HEK293 (cell line): ENCODE results near the gene TXN2.
A peak's percentile ranks its signal among the peaks of the same experiment; 100 is the strongest.

Experiments
- ATF2 ChIP-seq: fragments of 450-650 bp; formaldehyde crosslinking; IDR thresholded peaks from 2 replicates; pipeline ENCODE4 v1.5.1; 2016; ENCODE audit warnings: missing biosample characterization, missing genetic modification characterization, low read depth
- BCL11A ChIP-seq: fragments of 450-650 bp; formaldehyde crosslinking; IDR thresholded peaks from 2 replicates; pipeline ENCODE4 v1.5.1; 2016; ENCODE audit warnings: low read depth, missing biosample characterization, missing genetic modification characterization
- HIC1 ChIP-seq: fragments of 450-650 bp; formaldehyde crosslinking; IDR thresholded peaks from 2 replicates; pipeline ENCODE4 v1.5.1; 2016; ENCODE audit warnings: missing biosample characterization, missing genetic modification characterization
- SCRT2 ChIP-seq: fragments of 450-650 bp; formaldehyde crosslinking; IDR thresholded peaks from 2 replicates; pipeline ENCODE4 v1.5.1; 2016; ENCODE audit warnings: missing biosample characterization, missing genetic modification characterization
- SP2 ChIP-seq: fragments of 450-650 bp; formaldehyde crosslinking; IDR thresholded peaks from 2 replicates; pipeline ENCODE4 v1.5.1; 2016; ENCODE audit warnings: missing biosample characterization, missing genetic modification characterization
- SP7 ChIP-seq: fragments of 450-650 bp; formaldehyde crosslinking; IDR thresholded peaks from 2 replicates; pipeline ENCODE4 v1.5.1; 2016; ENCODE audit warnings: missing biosample characterization, missing genetic modification characterization
- ZBTB26 ChIP-seq: fragments of 450-650 bp; formaldehyde crosslinking; optimal IDR thresholded peaks from 2 replicates; pipeline ENCODE3; 2016; ENCODE audit warnings: missing biosample characterization, mild to moderate bottlenecking, missing genetic modification characterization
- ZBTB8A ChIP-seq: fragments of 450-650 bp; formaldehyde crosslinking; IDR thresholded peaks from 2 replicates; pipeline ENCODE4 v1.5.1; 2016; ENCODE audit warnings: missing biosample characterization, missing genetic modification characterization
- ZFP37 ChIP-seq: fragments of 450-650 bp; formaldehyde crosslinking; IDR thresholded peaks from 2 replicates; pipeline ENCODE4 v1.5.1; 2016; ENCODE audit warnings: missing biosample characterization, missing genetic modification characterization
- ZNF155 ChIP-seq: fragments of 450-650 bp; formaldehyde crosslinking; IDR thresholded peaks from 2 replicates; pipeline ENCODE4 v1.5.1; 2016; ENCODE audit warnings: missing biosample characterization, missing genetic modification characterization
- ZNF24 ChIP-seq: fragments of 450-650 bp; formaldehyde crosslinking; IDR thresholded peaks from 2 replicates; pipeline ENCODE4 v1.5.1; 2016; ENCODE audit warnings: missing biosample characterization, missing genetic modification characterization
- ZNF26 ChIP-seq: fragments of 450-650 bp; formaldehyde crosslinking; IDR thresholded peaks from 2 replicates; pipeline ENCODE4 v1.5.1; 2016; ENCODE audit warnings: missing biosample characterization, missing genetic modification characterization
- ZNF266 ChIP-seq: fragments of 450-650 bp; formaldehyde crosslinking; IDR thresholded peaks from 2 replicates; pipeline ENCODE4 v1.5.1; 2016; ENCODE audit warnings: missing biosample characterization, missing genetic modification characterization, low read depth
- ZNF274 ChIP-seq, 2 experiments: fragments of 200-500 bp in 1 of 2; fragments of 450-650 bp in 1 of 2; sonication (Bioruptor generic) in 1 of 2; formaldehyde crosslinking in 1 of 2; IDR thresholded peaks; 2 replicates each; pipeline versions ENCODE4 v1.5.1 to v1.6.1; 2014 to 2016; ENCODE audit warnings: borderline replicate concordance in 1 of 2, inconsistent platforms in 1 of 2, low read length in 1 of 2, missing biosample characterization in 1 of 2, missing genetic modification characterization in 1 of 2
- ZNF302 ChIP-seq: fragments of 450-650 bp; formaldehyde crosslinking; IDR thresholded peaks from 2 replicates; pipeline ENCODE4 v1.5.1; 2016; ENCODE audit warnings: missing biosample characterization, missing genetic modification characterization, low read depth
- ZNF335 ChIP-seq: fragments of 450-650 bp; formaldehyde crosslinking; conservative IDR thresholded peaks from 2 replicates; pipeline ENCODE4 v1.5.1; 2016; ENCODE audit warnings: missing biosample characterization, missing genetic modification characterization
- ZNF391 ChIP-seq: fragments of 450-650 bp; formaldehyde crosslinking; IDR thresholded peaks from 2 replicates; pipeline ENCODE4 v1.5.1; 2016; ENCODE audit warnings: low read depth, missing biosample characterization, missing genetic modification characterization, borderline replicate concordance
- ZNF394 ChIP-seq: fragments of 450-650 bp; formaldehyde crosslinking; IDR thresholded peaks from 2 replicates; pipeline ENCODE4 v1.5.1; 2016; ENCODE audit warnings: missing biosample characterization, missing genetic modification characterization, mild to moderate bottlenecking, moderate library complexity, borderline replicate concordance
- ZNF544 ChIP-seq: fragments of 450-650 bp; formaldehyde crosslinking; IDR thresholded peaks from 2 replicates; pipeline ENCODE4 v1.5.0; 2017; ENCODE audit warnings: missing biosample characterization, missing genetic modification characterization
- ZNF561 ChIP-seq: fragments of 450-650 bp; IDR thresholded peaks from 2 replicates; pipeline ENCODE4 v1.5.1; 2018; ENCODE audit warnings: missing biosample characterization, missing genetic modification characterization, borderline replicate concordance
- ZNF629 ChIP-seq: fragments of 450-650 bp; formaldehyde crosslinking; IDR thresholded peaks from 2 replicates; pipeline ENCODE4 v1.5.1; 2017; ENCODE audit warnings: missing biosample characterization, missing genetic modification characterization
- ZNF670 ChIP-seq: fragments of 450-650 bp; formaldehyde crosslinking; IDR thresholded peaks from 2 replicates; pipeline ENCODE4 v1.5.1; 2016; ENCODE audit warnings: missing biosample characterization, missing genetic modification characterization, low read depth
- TF ChIP-seq, protein P1 (sequence below): fragments of 450-650 bp; formaldehyde crosslinking; IDR thresholded peaks from 2 replicates; pipeline ENCODE4 v1.5.1; 2017; ENCODE audit warnings: missing biosample characterization, missing genetic modification characterization
- TF ChIP-seq, protein P2 (sequence below): fragments of 450-650 bp; formaldehyde crosslinking; IDR thresholded peaks from 2 replicates; pipeline ENCODE4 v1.5.1; 2016; ENCODE audit warnings: missing biosample characterization, missing genetic modification characterization, borderline replicate concordance

TXN2 gene

GRCh38 chr22:36528795-36529751, 47.6 kb upstream of the TXN2 start, which contains the start of gene EIF3D (continued):
- TF ChIP-seq SCRT2: peak; percentile 99
- no peak for TF ChIP-seq ZNF26 (tag by site-specific recombination)
- peak; percentile 74 for TF ChIP-seq ZNF24 (tag by site-specific recombination)
- no peak for TF ChIP-seq ATF2 (tag by site-specific recombination)
- TF ChIP-seq, protein P1, sequence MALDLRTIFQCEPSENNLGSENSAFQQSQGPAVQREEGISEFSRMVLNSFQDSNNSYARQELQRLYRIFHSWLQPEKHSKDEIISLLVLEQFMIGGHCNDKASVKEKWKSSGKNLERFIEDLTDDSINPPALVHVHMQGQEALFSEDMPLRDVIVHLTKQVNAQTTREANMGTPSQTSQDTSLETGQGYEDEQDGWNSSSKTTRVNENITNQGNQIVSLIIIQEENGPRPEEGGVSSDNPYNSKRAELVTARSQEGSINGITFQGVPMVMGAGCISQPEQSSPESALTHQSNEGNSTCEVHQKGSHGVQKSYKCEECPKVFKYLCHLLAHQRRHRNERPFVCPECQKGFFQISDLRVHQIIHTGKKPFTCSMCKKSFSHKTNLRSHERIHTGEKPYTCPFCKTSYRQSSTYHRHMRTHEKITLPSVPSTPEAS (tag by site-specific recombination): 0 out of 2 replicates have a peak, but pooled peaks have one; percentile 11
- no peak for TF ChIP-seq ZNF544 (tag by site-specific recombination)
- TF ChIP-seq ZNF266 (tag by site-specific recombination): no peak
- TF ChIP-seq ZNF629 (tag by site-specific recombination): peak; percentile 94
- TF ChIP-seq SP2 (tag by site-specific recombination): peak; percentile 95
- TF ChIP-seq, protein P2, sequence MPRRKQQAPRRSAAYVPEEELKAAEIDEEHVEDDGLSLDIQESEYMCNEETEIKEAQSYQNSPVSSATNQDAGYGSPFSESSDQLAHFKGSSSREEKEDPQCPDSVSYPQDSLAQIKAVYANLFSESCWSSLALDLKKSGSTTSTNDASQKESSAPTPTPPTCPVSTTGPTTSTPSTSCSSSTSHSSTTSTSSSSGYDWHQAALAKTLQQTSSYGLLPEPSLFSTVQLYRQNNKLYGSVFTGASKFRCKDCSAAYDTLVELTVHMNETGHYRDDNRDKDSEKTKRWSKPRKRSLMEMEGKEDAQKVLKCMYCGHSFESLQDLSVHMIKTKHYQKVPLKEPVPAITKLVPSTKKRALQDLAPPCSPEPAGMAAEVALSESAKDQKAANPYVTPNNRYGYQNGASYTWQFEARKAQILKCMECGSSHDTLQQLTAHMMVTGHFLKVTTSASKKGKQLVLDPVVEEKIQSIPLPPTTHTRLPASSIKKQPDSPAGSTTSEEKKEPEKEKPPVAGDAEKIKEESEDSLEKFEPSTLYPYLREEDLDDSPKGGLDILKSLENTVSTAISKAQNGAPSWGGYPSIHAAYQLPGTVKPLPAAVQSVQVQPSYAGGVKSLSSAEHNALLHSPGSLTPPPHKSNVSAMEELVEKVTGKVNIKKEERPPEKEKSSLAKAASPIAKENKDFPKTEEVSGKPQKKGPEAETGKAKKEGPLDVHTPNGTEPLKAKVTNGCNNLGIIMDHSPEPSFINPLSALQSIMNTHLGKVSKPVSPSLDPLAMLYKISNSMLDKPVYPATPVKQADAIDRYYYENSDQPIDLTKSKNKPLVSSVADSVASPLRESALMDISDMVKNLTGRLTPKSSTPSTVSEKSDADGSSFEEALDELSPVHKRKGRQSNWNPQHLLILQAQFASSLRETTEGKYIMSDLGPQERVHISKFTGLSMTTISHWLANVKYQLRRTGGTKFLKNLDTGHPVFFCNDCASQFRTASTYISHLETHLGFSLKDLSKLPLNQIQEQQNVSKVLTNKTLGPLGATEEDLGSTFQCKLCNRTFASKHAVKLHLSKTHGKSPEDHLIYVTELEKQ (tag by site-specific recombination): no peak
- TF ChIP-seq ZNF155 (tag by site-specific recombination): no peak
- TF ChIP-seq ZFP37 (tag by site-specific recombination): peak; percentile 83; the same call in 1 of the 2 replicates
- TF ChIP-seq ZNF394 (tag by site-specific recombination): no peak; the same call in 1 of the 2 replicates
- peak; percentile 63 for TF ChIP-seq SP7 (tag by site-specific recombination)
- TF ChIP-seq ZNF274 (IDR thresholded peaks at IDR 0.05; ENCODE audit: low read length): no peak
- no peak for TF ChIP-seq ZNF274 (tag by site-specific recombination; IDR thresholded peaks at IDR 0.05; ENCODE audit: borderline replicate concordance)
- peak; percentile 21; the same call in 1 of the 2 replicates for TF ChIP-seq ZNF561 (tag by site-specific recombination)
- TF ChIP-seq ZNF302 (tag by site-specific recombination): no peak
- peak; percentile 97 for TF ChIP-seq ZNF335 (tag by site-specific recombination)
- peak; percentile 100 for TF ChIP-seq ZBTB8A (tag by site-specific recombination)
- no peak for TF ChIP-seq BCL11A
- peak; percentile 76 for TF ChIP-seq HIC1
- TF ChIP-seq ZNF670 (tag by site-specific recombination): no peak
- TF ChIP-seq ZNF391 (tag by site-specific recombination): peak; percentile 93
- TF ChIP-seq ZBTB26 (tag by site-specific recombination): peak; percentile 79
